Inferior parietal cortex (tissue), 1 donor: ENCODE data around the gene MAML3.

Experiments
- DNase-seq: peaks from one replicate; pipeline ENCODE4 v3.0.0-alpha.2; 2016; ENCODE audit errors: extremely low spot score

MAML3 gene

DNA sequence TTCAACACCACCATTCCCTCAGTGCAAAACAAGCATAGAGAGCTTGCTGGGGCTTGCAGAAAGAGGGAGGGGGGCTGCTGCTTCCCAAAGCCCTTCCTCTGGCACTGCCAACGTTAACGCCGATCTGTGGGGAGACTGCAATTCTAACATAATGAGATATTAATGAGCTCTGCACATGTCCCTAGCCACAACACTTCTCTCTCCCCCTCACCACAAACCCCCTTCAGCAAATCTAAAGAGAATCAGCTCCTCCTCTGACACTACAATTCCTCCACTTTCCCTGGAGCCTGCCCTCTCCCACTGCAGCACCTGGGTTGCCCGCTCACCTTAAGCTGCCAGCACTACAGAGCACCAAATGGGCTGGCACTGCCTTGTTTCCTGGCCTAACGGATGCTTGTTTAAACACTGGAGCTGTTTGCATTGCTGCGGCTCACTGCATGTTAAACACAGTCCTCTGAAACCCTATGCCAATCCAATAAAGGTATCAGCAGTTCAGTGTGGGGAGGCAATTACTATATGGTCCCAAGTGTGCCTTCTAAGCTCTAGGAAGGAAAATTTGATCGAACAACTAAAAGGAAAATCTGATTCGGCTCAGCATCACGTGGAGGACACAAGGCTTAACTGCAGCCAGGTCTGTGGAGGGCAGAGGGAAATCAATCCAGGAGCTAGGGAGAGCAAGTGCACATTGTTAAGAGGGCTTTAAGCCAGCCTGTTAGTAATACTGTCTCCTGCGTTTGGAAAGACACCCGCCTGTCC, 232.4 kb downstream of the MAML3 start:
- no peak for DNase-seq

GRCh38 chr4:139920486-139921002, 233.4 kb downstream of the MAML3 start:
- no peak for DNase-seq

- no peak for DNase-seq
These were observed 234.5 kb downstream of the MAML3 start for GRCh38 chr4:139919521-139919920.

GRCh38 chr4:139919004-139919403, 235.0 kb downstream of the MAML3 start:
- DNase-seq: peak; percentile 41

DNA sequence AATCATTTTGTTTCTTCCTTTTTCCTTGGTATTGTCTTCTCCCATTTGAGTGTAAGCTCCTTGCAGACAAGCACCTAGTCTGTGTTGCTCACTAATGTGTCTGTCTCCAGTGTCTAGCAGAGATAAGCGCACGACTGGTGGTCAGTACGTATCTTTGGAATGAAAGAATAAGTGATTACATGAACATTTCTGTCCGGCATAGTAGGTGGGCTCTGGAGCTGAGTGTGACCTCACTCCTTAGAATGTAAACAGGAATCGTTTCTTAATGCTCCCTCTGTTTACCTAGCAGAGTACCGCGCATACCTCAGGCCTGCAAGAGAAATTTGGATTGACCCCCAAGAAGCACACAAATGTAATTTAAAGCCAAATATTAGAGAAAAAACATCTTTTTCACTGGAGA, 235.4 kb downstream of the MAML3 start:
- no peak for DNase-seq

GRCh38 chr4:139917896-139918295, 236.1 kb downstream of the MAML3 start:
- no peak for DNase-seq

DNA sequence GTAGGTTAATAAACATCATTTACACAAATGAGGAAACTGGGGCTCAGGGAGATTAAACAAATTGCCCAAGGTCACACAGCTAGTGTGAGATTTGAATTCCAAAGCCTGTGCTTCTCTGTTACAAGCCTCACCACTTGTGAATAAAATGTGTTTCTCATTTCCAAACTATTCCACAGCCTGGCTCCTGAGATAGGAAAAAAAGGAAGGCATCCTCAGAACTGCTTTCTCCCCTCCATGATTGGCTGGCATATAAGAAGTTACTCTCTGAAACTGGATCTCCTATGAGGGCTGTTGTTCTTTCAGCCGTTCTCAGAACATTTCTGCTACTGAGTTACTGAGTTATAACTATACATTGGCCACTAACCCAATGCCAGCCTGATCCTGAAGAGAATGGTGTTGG, 237.9 kb downstream of the MAML3 start:
- DNase-seq: no peak

- DNase-seq: no peak
These were observed 238.9 kb downstream of the MAML3 start for GRCh38 chr4:139915037-139915436.

GRCh38 chr4:139913995-139914598, 239.9 kb downstream of the MAML3 start:
- DNase-seq: no peak

DNA sequence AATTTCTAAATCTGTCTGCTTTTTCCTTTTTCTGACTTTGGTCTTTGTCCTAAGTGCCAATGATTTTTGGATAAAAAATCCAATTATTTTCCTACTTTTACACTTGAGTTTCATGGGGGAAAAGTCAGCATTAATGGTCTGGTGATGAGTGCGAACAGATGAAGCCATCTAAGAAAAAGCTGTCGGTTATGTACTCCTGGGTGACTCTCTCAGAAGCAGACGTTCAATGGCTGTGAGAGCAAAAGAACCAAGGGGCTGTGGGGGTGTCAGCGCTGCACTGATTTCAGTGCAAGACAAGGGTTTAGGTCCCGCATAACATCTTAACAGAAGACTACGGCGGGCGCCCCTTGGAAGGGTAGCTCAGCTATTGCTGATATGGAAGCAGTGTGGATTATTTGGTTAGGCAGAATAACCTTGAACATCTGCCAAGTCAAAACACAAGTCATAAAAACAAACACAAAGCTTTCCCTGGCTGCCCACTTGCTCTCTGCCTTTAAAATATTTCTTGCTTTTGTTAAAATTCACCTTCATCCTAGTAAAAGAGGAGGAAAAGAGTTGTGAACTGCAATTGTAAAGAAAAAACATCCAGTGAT, 240.5 kb downstream of the MAML3 start:
- no peak for DNase-seq

DNA sequence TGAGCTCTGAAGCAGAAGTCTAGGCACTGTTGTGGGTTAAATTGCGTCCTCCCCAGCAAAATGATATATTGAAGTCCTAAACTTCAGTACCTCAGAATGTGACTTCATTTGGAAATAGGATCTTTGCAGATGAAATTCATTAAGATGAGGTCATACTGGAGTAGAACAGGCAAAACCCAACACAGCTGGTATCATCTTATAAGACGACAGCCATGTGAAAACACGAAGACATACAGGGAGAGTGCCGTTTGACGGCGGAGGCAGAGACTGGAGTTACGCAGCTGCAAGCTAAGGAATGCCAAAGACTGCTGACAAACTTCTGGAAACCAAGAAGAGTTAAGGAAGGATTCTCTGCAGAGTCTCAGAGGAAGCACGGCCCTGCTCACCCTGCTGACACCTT, 241.5 kb downstream of the MAML3 start:
- DNase-seq: no peak

- DNase-seq: no peak
These were observed 243.9 kb downstream of the MAML3 start for GRCh38 chr4:139910106-139910505.

DNA sequence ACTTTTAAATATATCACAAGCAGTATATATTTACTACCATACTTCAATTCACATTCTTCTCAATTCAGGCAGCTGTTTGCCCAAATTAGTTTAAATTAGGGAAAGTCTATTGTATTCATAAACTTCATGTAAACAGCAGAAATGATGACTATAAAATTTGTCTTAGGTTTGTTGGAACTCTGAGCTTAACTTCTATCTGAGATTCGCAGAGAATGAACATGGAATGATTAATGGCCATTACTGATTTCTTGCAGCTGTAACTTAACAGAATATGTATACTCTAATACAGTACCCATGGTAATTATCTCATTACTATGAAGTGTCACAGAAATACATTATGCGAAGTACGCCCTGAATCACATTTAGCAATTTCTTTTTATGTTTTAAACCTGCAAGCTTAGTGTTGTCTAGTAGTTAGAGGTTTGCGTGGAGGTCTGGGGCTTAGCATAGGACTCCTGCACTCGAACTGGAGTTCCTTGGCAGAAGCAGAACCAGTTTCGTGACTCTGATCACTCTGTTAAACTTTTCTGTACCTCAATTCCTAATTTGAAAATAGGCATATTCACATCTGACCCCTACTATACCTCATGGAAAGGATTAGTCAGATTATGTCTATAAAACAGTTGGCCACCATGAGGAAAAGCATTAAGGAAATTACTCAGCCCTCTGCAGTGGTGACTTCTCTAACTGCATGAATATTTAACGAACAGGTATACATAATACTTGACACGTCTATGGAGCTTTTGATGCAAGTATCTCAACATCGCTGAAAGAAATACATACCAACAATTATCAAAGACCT, 245.1 kb downstream of the MAML3 start:
- no peak for DNase-seq

DNA sequence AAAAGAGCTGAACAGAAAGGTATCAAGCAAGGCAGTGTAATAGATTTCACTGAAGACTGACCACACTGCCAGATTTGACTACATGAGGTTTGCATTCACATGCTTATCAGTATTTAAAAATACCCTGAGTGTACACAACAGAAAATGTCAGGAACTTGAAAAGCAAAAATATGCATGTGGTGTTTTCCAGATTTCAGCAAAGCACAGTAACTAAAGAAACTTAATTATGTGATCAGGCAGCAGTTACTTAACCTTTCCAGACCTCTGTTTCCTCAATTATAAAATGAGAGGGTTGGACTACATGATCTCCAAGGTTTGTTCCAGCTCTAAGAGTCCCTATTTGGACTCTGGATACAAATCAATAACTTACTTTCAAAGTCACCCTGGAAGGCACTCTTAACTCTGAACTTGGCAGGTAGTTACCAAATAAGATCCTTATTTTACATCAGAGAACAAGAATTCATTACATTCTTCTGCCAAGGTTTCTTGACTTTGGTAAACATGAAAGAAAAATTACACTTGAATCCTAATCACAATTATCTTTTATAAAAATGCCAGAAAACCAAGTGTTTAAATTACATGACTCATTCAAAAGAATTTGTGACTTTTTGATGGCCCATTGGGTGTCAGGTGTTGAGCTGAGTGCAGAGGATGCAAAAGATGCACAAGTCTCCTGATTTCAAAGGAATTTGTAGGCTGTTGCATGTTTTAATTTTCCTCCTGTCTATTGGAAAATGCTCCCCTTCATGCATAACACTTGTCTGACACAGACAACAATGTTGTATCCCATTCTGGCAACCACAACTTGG, 246.8 kb downstream of the MAML3 start:
- DNase-seq: no peak

DNA sequence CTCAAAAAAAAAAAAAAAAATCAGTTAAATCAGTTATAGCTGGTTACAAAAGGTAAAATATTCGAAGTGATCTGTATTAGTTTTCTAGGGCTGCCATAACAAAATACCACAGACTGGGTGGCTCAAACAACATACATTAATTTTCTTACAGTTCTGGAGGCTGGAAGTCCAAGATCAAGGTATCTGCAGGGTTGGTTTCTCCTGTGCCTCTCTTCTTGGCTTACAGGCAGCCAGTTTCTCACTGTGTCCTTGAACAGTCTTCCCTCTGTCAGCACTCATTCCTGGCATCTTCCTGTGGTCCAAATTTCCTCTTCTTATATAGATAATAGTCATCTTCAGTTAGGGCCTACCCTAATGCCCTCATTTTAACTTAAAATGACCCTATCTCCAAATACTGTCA, 248.5 kb downstream of the MAML3 start:
- no peak for DNase-seq

DNA sequence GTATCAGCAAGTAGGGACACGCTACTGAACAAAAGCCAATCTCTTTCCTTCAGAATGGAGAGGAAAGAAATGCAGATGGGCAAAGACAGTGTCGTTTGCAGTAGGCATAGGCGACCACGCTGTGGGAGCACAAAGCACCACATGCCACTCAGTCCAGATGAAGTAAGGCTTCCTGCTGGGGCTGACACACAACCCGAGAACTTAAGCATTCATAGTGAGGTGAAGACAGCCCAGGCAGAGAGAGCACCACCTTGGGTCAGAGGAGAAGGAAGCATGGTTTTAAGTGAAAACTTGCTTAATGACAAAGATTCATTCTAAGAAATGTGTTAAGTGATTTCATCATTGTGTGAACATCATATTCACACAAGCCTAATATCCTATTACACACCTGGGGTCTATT, 249.6 kb downstream of the MAML3 start:
- DNase-seq: no peak

GRCh38 chr4:139903845-139904244, 250.1 kb downstream of the MAML3 start:
- no peak for DNase-seq

GRCh38 chr4:139902321-139903320, 251.4 kb downstream of the MAML3 start:
- no peak for DNase-seq

DNA sequence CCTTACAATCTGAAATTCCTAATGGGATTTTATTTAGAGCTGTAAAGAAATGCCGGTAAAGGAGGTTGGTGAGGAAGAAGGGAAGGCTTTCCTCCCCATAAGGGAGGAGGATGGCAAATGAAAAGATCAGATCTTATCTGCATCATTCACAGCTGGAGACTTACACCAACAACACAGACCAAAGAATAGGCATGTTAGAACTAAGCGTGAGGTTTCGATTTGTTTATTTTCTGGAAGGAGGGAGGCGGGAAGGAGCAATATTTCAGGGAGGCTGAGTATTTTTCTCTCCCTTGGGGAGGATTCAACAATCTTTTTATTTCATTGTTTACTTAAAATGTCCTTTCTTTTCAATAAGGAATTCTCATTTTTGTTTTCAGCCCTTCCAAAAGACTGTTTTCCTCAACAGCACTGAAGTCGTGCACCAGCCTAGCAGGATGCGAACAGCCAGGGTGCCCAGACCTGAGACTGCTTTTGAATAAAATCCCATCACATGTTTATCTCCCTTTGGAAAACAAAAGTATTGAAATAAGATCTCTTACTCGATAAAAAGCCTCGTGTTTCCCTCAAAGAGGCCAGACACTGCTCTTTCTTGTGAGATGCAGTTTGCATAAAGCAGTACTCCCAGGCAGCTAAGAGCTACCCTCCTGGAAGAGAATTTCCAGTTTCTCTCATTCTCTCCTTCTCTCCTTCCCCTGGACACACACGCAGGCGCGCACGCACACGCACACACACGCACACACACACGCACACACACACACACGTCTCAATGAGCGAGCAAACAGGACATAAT, 252.3 kb downstream of the MAML3 start:
- DNase-seq: peak; percentile 63
